Thoracic aorta (tissue), 2 donors: Measurements from ENCODE around the gene TMPRSS4. TPM values are rescaled to one million over a fixed set of nuclear protein-coding genes. Genes with fewer than 3 reads are reported as not detected.

Experiments
- ATAC-seq: fragments of 150-250 bp; one replicate; pipeline ENCODE4 v1.8.0; 2017; ENCODE audit warnings: low read depth; ENCODE audit not compliant: insufficient number of reproducible peaks, low FRiP score
- DNase-seq: peaks from one replicate; pipeline ENCODE4 v3.0.0-alpha.2; 2020; ENCODE audit warnings: low spot score
- H3K27ac ChIP-seq, 2 donors: fragments of 200-600 bp; sonication (generic); 1 replicate in 1 of 2; 2 replicates in 1 of 2; pipeline ENCODE4 v1.5.1; 2016; ENCODE audit warnings: mild to moderate bottlenecking in 2 of 2, moderate library complexity in 2 of 2
- H3K27me3 ChIP-seq: fragments of 200-600 bp; sonication (generic); replicated peaks from 2 replicates; pipeline ENCODE4 v1.6.0; 2016; ENCODE audit warnings: mild to moderate bottlenecking; ENCODE audit not compliant: insufficient read depth
- H3K36me3 ChIP-seq: fragments of 200-600 bp; sonication (generic); one replicate; pipeline ENCODE4 v1.5.1; 2016
- H3K4me1 ChIP-seq, 2 donors: fragments of 200-600 bp; sonication (generic); 1 replicate in 1 of 2; 2 replicates in 1 of 2; pipeline versions ENCODE4 v1.5.1 to v1.6.0; 2016; ENCODE audit warnings: low read depth in 2 of 2, mild to moderate bottlenecking in 1 of 2; ENCODE audit not compliant: control insufficient read depth in 1 of 2
- H3K4me3 ChIP-seq: fragments of 200-600 bp; sonication (generic); 2 replicates; pipeline ENCODE4 v1.5.1; 2016; ENCODE audit warnings: mild to moderate bottlenecking
- H3K9me3 ChIP-seq: fragments of 200-600 bp; sonication (generic); 2 replicates; pipeline ENCODE4 v1.5.1; 2016
- CTCF ChIP-seq: fragments of 200-600 bp; sonication (generic); IDR thresholded peaks from one replicate; pipeline ENCODE4 v1.5.1; 2019; ENCODE audit warnings: antibody characterized with exemption
- total RNA-seq, 2 donors: library from RNA; depleted of rRNA; stranded (reverse); fragments of >200 nt; gene quantifications; one replicate each; pipeline versions ENCODE4 v1.1.0 to v1.2.3, GENCODE V29; 2016

TMPRSS4 gene, protein sequence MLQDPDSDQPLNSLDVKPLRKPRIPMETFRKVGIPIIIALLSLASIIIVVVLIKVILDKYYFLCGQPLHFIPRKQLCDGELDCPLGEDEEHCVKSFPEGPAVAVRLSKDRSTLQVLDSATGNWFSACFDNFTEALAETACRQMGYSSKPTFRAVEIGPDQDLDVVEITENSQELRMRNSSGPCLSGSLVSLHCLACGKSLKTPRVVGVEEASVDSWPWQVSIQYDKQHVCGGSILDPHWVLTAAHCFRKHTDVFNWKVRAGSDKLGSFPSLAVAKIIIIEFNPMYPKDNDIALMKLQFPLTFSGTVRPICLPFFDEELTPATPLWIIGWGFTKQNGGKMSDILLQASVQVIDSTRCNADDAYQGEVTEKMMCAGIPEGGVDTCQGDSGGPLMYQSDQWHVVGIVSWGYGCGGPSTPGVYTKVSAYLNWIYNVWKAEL
- total RNA-seq: 1 to 10 TPM in 1 of 2 donors, not detected in 1; 2.2 TPM

DNA sequence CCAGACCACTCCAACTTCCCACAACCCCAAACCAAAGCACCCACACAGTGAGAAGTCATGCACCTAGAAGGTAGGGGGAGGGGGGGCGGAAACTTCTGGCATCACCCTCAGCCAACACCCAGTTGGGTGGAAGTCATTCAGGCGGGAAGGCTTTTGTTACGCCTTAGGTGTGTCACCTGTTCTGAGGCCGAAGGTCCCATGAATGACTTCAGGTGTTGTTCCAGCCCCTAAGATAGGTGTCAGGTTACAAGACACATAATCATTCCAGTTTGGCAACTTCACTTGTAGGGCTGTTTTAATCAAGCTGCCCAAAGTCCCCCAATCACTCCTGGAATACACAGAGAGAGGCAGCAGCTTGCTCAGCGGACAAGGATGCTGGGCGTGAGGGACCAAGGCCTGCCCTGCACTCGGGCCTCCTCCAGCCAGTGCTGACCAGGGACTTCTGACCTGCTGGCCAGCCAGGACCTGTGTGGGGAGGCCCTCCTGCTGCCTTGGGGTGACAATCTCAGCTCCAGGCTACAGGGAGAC is at the start of gene TMPRSS4:
Gene TMPRSS4, plus strand, starts transcription at position 325 of the 528 bp plus-strand sequence. CDS start 225 bp downstream, outside the sequence.
- Histone ChIP-seq H3K36me3 (no peaks in the 10 kb centered on the region), H3K4me3 (no peak within 1 kb of the TSS), H3K9me3 (no peaks in the 10 kb centered on the region), H3K27ac (no peak within 1 kb of the TSS), H3K27me3 (no peaks in the 10 kb centered on the region), H3K4me1 (no peaks in the 10 kb centered on the region)
- no peak for ATAC-seq
- DNase-seq: no peak
- no peak for TF ChIP-seq CTCF

GRCh38 chr11:118027694-118028093 is 49.2 kb upstream of the TMPRSS4 start:
- no peak for DNase-seq
- Histone ChIP-seq H3K4me1 (no peaks in the 10 kb centered on the region), H3K27ac (no peak overlapping the region), H3K9me3 (no peaks in the 10 kb centered on the region), H3K4me3 (no peak overlapping the region), H3K36me3 (no peaks in the 10 kb centered on the region), H3K27me3 (no peaks in the 10 kb centered on the region)
- no peak for TF ChIP-seq CTCF
- no peak for ATAC-seq

GRCh38 chr11:118028626-118029025 is 48.3 kb upstream of the TMPRSS4 start:
- Histone ChIP-seq H3K27me3 (no peaks in the 10 kb centered on the region), H3K36me3 (no peaks in the 10 kb centered on the region), H3K27ac (no peak overlapping the region), H3K4me1 (no peaks in the 10 kb centered on the region), H3K9me3 (no peaks in the 10 kb centered on the region), H3K4me3 (no peak overlapping the region)
- TF ChIP-seq CTCF: no peak
- DNase-seq: no peak
- no peak for ATAC-seq

DNA sequence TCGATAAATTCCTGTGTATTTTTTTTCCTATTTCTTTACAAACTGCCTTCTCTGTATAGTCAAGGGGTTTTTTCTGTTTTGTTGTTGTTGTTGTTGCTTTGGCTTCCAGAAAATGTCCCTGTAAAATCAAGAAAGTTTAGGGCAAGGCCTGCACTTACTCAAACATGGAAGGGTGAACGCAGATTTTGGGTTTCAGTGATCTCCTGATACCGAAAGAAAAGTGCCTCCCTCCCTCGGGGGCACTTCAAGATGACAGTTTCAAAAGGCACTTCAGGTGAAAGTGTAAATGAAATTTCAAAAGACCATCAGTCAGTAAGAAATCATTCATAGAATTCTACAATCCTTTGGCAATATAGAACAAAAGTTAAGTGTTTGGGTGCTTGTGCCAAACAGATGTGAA is 43.4 kb upstream of the TMPRSS4 start:
- Histone ChIP-seq H3K36me3 (no peaks in the 10 kb centered on the region), H3K27ac (no peak overlapping the region), H3K4me1 (no peaks in the 10 kb centered on the region), H3K4me3 (no peak overlapping the region), H3K9me3 (no peaks in the 10 kb centered on the region), H3K27me3 (no peaks in the 10 kb centered on the region)
- DNase-seq (no peak), ATAC-seq (no peak)
- TF ChIP-seq CTCF: no peak

- H3K4me1 ChIP-seq: no peaks in the 10 kb centered on the region
- H3K4me3 ChIP-seq: no peak overlapping the region
- no peak for TF ChIP-seq CTCF
- no peaks in the 10 kb centered on the region for H3K36me3 ChIP-seq
- no peak overlapping the region for H3K27ac ChIP-seq
- H3K9me3 ChIP-seq: no peaks in the 10 kb centered on the region
- H3K27me3 ChIP-seq: no peaks in the 10 kb centered on the region
- ATAC-seq (no peak), DNase-seq (no peak)
Observed at GRCh38 chr11:118042141-118042540, 34.7 kb upstream of the TMPRSS4 start.
